ENCODE results near the gene UTS2B.

- TF ChIP-seq CTCF (IDR thresholded peaks at IDR 0.05), result no peak
- no peak for TF ChIP-seq ZFX (IDR thresholded peaks at IDR 0.05; ENCODE audit: borderline replicate concordance)
Observed at GRCh38 chr3:191238321-191238817, 92.0 kb downstream of the UTS2B start.
